HCT116 (cell line): ENCODE measurements around the gene DAGLA. TPM values are rescaled to one million over a fixed set of nuclear protein-coding genes. Genes with fewer than 3 reads are reported as not detected.

Experiments used
- ATAC-seq: fragments of 200-7000 bp; cut with Tn5 transposase; 2 replicates; pipeline ENCODE4 v1.9.1; 2020; ENCODE audit warnings: mild to moderate bottlenecking, moderate library complexity
- BruUV-seq: library from RNA; stranded (reverse); fragments of 400-500 nt; replicated peaks from 2 replicates; lab custom pipeline; 2021; lab: Mats Ljungman, UMichigan
- CTCF ChIA-PET: fragments of 300-600 bp; sonication (Branson Sonifier 250); formaldehyde crosslinking; loops from one replicate; lab custom pipeline; 2021; ENCODE audit warnings: antibody characterized with exemption; lab: Charles Lee
- POLR2A ChIA-PET: fragments of 300-600, 350-600 bp; sonication (Branson Sonifier 250); formaldehyde crosslinking; loops from one replicate; lab custom pipeline; 2021; ENCODE audit warnings: antibody characterized with exemption; lab: Charles Lee
- RAD21 ChIA-PET, 2 experiments: fragments of 300-600 bp; sonication (Branson Sonifier 250); formaldehyde crosslinking; loops; one replicate each; lab custom pipeline; 2023; ENCODE audit warnings: low total read pairs in 2 of 2; ENCODE audit not compliant: uncharacterized antibody in 2 of 2, unreplicated experiment in 2 of 2, low non-redundant PET in 1 of 2; lab: Charles Lee
- DNase-seq: peaks from one replicate; pipeline ENCODE4 v3.0.0-alpha.2; 2010; ENCODE audit warnings: low read depth, low spot score
- H2AFZ ChIP-seq: fragments of 200-600 bp; shearing (Covaris generic), sonication (generic); 2 replicates; pipeline ENCODE4 v1.6.1; 2017; ENCODE audit warnings: low read depth, mixed run types, mixed read lengths, antibody characterized with exemption, low read length; ENCODE audit not compliant: poor library complexity, severe bottlenecking
- H3K27ac ChIP-seq: 2 replicates; pipeline ENCODE4 v1.5.1; 2012; ENCODE audit warnings: low read depth, low read length
- H3K27me3 ChIP-seq: fragments of 200-600 bp; sonication (generic); 2 replicates; pipeline ENCODE4 v1.6.1; 2016; ENCODE audit warnings: mixed run types, low read length, mixed read lengths; ENCODE audit not compliant: insufficient read depth
- H3K36me3 ChIP-seq, 2 experiments: fragments of 200-500 bp in 1 of 2; fragments of 200-600 bp in 1 of 2; sonication (Bioruptor generic) in 1 of 2; sonication (generic) in 1 of 2; 2 replicates each; pipeline versions ENCODE4 v1.5.1 to v1.6.1; 2014 to 2016; ENCODE audit warnings: low read length in 2 of 2, inconsistent platforms in 1 of 2, mixed read lengths in 1 of 2, mixed run types in 1 of 2; ENCODE audit not compliant: insufficient read depth in 2 of 2, control insufficient read depth in 1 of 2
- H3K4me1 ChIP-seq, 2 experiments: fragments of 200-600 bp in 1 of 2; sonication (generic) in 1 of 2; 2 replicates each; pipeline versions ENCODE4 v1.5.1 to v1.6.1; 2012 to 2017; ENCODE audit warnings: low read length in 2 of 2, inconsistent platforms in 1 of 2, mild to moderate bottlenecking in 1 of 2, mixed read lengths in 1 of 2, mixed run types in 1 of 2, moderate library complexity in 1 of 2; ENCODE audit not compliant: insufficient read depth in 2 of 2, control insufficient read depth in 1 of 2
- H3K4me2 ChIP-seq: fragments of 200-600 bp; sonication (generic); 2 replicates; pipeline ENCODE4 v1.6.1; 2017; ENCODE audit warnings: mixed run types, low read length, mixed read lengths
- H3K4me3 ChIP-seq, 2 experiments: fragments of 200-600 bp in 1 of 2; sonication (generic) in 1 of 2; replicated peaks in 1 of 2; 2 replicates each; pipeline ENCODE4 v1.5.1; 2011 to 2016; ENCODE audit warnings: low read length in 2 of 2, control low read depth in 1 of 2, low read depth in 1 of 2, mild to moderate bottlenecking in 1 of 2, mixed read lengths in 1 of 2, mixed run types in 1 of 2
- H3K79me2 ChIP-seq: fragments of 200-600 bp; sonication (generic); 2 replicates; pipeline ENCODE4 v1.6.1; 2017; ENCODE audit warnings: mild to moderate bottlenecking, mixed run types, low read length, moderate library complexity, mixed read lengths; ENCODE audit not compliant: insufficient read depth
- H3K9ac ChIP-seq: fragments of 200-600 bp; sonication (generic); 2 replicates; pipeline ENCODE4 v1.6.1; 2016; ENCODE audit warnings: low read length, mixed read lengths
- H3K9me2 ChIP-seq: fragments of 200-600 bp; sonication (generic), shearing (Covaris generic); 2 replicates; pipeline ENCODE4 v1.6.1; 2017; ENCODE audit warnings: mixed run types, mild to moderate bottlenecking, moderate library complexity; ENCODE audit not compliant: insufficient read depth
- H3K9me3 ChIP-seq, 2 experiments: fragments of 200-500 bp in 1 of 2; fragments of 200-600 bp in 1 of 2; sonication (Bioruptor generic) in 1 of 2; sonication (generic) in 1 of 2; 2 replicates each; pipeline ENCODE4 v1.6.1; 2014 to 2017; ENCODE audit warnings: low read length in 2 of 2, mixed read lengths in 2 of 2, inconsistent platforms in 1 of 2, low read depth in 1 of 2, mild to moderate bottlenecking in 1 of 2, mixed run types in 1 of 2, moderate library complexity in 1 of 2; ENCODE audit not compliant: control insufficient read depth in 1 of 2, insufficient read depth in 1 of 2
- H4K20me1 ChIP-seq: fragments of 200-600 bp; sonication (generic), shearing (Covaris generic); 2 replicates; pipeline ENCODE4 v1.6.1; 2017; ENCODE audit warnings: mixed run types, mild to moderate bottlenecking, moderate library complexity; ENCODE audit not compliant: insufficient read depth
- POLR2A ChIP-seq: IDR thresholded peaks from 2 replicates; pipeline ENCODE4 v1.7.0; 2011; ENCODE audit warnings: borderline replicate concordance; ENCODE audit not compliant: insufficient read depth, insufficient read length; ENCODE audit errors: extremely low read depth
- TCF7L2 ChIP-seq: IDR thresholded peaks from 2 replicates; pipeline ENCODE4 v1.7.0; 2011; ENCODE audit warnings: borderline replicate concordance, inconsistent platforms; ENCODE audit not compliant: insufficient read depth, insufficient read length; ENCODE audit errors: extremely low read depth
- intact Hi-C: fragments of 100-400 bp; cut with micrococcal nuclease; formaldehyde crosslinking; loops from 2 replicates; pipeline ENCODE4 v1.10.0; 2022
- total RNA-seq: library from RNA; stranded (reverse); gene quantifications from one replicate; pipeline ENCODE4 v1.2.1, GENCODE V29; 2021; ENCODE audit not compliant: unreplicated experiment

DAGLA gene
- total RNA-seq, 1 experiment from 2014 or later = 2.7 TPM

DNA sequence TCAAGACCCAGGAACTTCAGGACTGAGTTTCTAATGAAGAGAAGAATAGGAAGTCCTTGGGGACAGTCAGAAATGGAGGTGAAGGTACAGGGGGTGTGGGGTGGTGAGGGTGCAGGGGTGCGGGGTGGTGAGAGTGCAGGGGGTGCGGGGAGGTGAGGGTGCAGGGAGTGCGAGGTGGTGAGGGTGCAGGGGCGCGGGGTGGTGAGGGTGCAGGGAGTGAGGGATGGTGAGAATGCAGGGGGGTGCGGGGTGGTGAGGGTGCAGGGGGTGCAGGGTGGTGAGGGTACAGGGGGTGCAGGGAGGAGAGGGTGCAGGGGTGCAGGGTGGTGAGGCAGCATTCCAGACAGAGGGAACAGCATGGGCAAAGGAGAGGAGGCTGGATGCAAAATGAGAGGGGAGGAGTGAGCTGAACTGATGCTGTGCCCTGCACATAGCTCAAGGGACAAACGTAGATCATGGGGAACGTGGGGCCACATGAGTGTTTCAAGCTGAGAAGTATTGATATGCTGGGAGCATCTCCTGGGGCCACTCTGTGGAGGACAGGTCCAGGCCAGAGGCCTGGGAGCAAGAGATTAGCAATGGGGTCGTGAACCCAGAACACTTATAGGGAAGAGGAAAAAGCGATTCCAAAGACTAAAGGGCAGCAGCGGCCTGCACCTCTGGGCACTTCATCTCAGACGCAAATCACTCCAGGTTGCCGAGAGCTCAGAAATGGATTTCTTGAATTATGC is 23.7 kb upstream of the DAGLA start:
- Histone ChIP-seq H3K27ac (no peak overlapping the region), H3K27me3 (no peaks in the 10 kb centered on the region), H3K79me2 (no peaks in the 10 kb centered on the region), H3K4me3 (no peak overlapping the region), H3K4me2 (no peak overlapping the region), H4K20me1 (no peaks in the 10 kb centered on the region), H3K9me2 (no peaks in the 10 kb centered on the region), H3K9me3 (no peaks in the 10 kb centered on the region), H3K36me3 (no peaks in the 10 kb centered on the region), H3K4me1 (peaks cover 2 to 13% of the 10 kb centered on the region in 2 experiments; a peak in 3 of 4 replicates), H2AFZ (no peak overlapping the region), H3K9ac (no peak overlapping the region)
- no peak for TF ChIP-seq TCF7L2
- no peak for DNase-seq
- ChIA-PET POLR2A (no interaction called here), CTCF (no interaction called here), RAD21 (no interaction called here)
- intact Hi-C loops = no loop called here
- no TSS peak for BruUV-seq
- ATAC-seq = no peak

DNA sequence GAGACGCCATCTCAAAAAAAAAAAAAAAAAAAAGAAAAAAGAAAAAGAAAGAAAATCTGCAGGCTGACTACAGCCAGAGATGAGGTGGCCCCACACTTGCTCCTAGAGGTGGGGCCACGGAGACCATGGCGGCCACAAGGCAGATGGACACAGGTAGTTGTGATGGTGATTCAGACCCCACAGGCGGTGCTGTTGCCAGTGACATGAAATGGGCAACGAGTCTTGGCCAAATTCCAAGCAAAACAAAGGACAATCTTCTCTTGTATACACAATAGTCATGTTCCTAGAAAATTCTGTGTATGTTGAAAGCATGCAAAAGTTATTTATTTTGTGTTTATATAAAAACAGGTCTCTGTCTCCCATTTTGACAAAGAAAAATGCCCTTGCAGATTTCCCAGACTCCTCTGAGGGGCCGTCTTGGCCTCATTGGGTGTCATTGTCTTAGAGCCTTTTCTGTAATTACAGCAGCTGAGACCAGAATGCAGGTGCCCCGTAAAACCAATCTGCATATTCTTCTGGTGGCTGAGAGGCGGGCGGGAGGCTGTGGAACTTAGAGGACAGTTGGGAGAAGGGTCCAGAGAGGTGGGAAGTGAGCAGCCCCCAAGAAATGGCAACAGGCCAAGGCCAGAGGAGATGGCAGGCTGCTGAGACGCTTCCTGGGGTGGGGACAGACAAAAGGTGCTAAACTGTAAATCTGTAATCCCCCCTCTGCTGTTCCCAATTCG is 22.5 kb upstream of the DAGLA start:
- BruUV-seq = no TSS peak

More for the DNA sequence above, 22.5 kb upstream of the DAGLA start:
- Histone ChIP-seq H2AFZ (no peak overlapping the region), H3K27ac (no peak overlapping the region), H4K20me1 (no peaks in the 10 kb centered on the region), H3K9ac (no peak overlapping the region), H3K4me3 (no peak overlapping the region), H3K27me3 (no peaks in the 10 kb centered on the region), H3K4me1 (peaks cover 2 to 13% of the 10 kb centered on the region in 2 experiments; a peak in 3 of 4 replicates), H3K4me2 (no peak overlapping the region), H3K9me3 (no peaks in the 10 kb centered on the region), H3K36me3 (no peaks in the 10 kb centered on the region), H3K79me2 (no peaks in the 10 kb centered on the region), H3K9me2 (no peaks in the 10 kb centered on the region)
- DNase-seq (no peak), ATAC-seq (no peak)
- TF ChIP-seq POLR2A = no peak
- ChIA-PET POLR2A (no interaction called here), RAD21 (no interaction called here), CTCF (no interaction called here)
- intact Hi-C loops = no loop called here
